ENCODE data around the gene SORCS2. TPM values are rescaled to one million over a fixed set of nuclear protein-coding genes. Genes with fewer than 3 reads are reported as not detected.

SORCS2 gene
- total RNA-seq, 1 donor from 2014 or later: under 0.01 TPM

- DNase-seq: no peak
Observed at GRCh38 chr4:7187168-7187535, 5.2 kb upstream of the SORCS2 start.

- DNase-seq: no peak
Observed at GRCh38 chr4:7187691-7188090, 4.6 kb upstream of the SORCS2 start.

GRCh38 chr4:7189066-7189465 lies 3.3 kb upstream of the SORCS2 start:
- DNase-seq: no peak

GRCh38 chr4:7189475-7190277 lies 2.7 kb upstream of the SORCS2 start:
- DNase-seq: no peak

GRCh38 chr4:7190278-7190594 lies 2.1 kb upstream of the SORCS2 start:
- DNase-seq: no peak

- DNase-seq: no peak
Observed at GRCh38 chr4:7190691-7191545, 1.4 kb upstream of the SORCS2 start.

- no peak for DNase-seq
Observed at GRCh38 chr4:7191546-7192251, 639 bp upstream of the SORCS2 start.

- no peak for DNase-seq
Observed at GRCh38 chr4:7193030-7193958, 956 bp downstream of the SORCS2 start.

- DNase-seq: peak; percentile 44
Observed at GRCh38 chr4:7194251-7195140, 2.2 kb downstream of the SORCS2 start.

GRCh38 chr4:7195141-7195515 lies 2.8 kb downstream of the SORCS2 start:
- no peak for DNase-seq

- no peak for DNase-seq
Observed at GRCh38 chr4:7195546-7196287, 3.4 kb downstream of the SORCS2 start.

GRCh38 chr4:7196288-7196651 lies 3.9 kb downstream of the SORCS2 start:
- no peak for DNase-seq

GRCh38 chr4:7196736-7197135 lies 4.4 kb downstream of the SORCS2 start:
- no peak for DNase-seq

GRCh38 chr4:7197910-7198309 lies 5.6 kb downstream of the SORCS2 start:
- no peak for DNase-seq

- DNase-seq: no peak
Observed at GRCh38 chr4:7198440-7199128, 6.2 kb downstream of the SORCS2 start.

GRCh38 chr4:7199129-7199725 lies 6.9 kb downstream of the SORCS2 start:
- no peak for DNase-seq

GRCh38 chr4:7199771-7200441 lies 7.6 kb downstream of the SORCS2 start:
- no peak for DNase-seq

- DNase-seq: no peak
Observed at GRCh38 chr4:7200801-7201200, 8.5 kb downstream of the SORCS2 start.

All from dermis blood vessel endothelial cell (primary cell).